HG03025 (cell line): ENCODE measurements around the gene CTIF.

Source experiments
- ATAC-seq: cut with Tn5 transposase; IDR thresholded peaks from one replicate; pipeline ENCODE4 v1.9.1; 2021; ENCODE audit warnings: mild to moderate bottlenecking, moderate library complexity; ENCODE audit not compliant: unreplicated experiment, low FRiP score

Gene CTIF

DNA sequence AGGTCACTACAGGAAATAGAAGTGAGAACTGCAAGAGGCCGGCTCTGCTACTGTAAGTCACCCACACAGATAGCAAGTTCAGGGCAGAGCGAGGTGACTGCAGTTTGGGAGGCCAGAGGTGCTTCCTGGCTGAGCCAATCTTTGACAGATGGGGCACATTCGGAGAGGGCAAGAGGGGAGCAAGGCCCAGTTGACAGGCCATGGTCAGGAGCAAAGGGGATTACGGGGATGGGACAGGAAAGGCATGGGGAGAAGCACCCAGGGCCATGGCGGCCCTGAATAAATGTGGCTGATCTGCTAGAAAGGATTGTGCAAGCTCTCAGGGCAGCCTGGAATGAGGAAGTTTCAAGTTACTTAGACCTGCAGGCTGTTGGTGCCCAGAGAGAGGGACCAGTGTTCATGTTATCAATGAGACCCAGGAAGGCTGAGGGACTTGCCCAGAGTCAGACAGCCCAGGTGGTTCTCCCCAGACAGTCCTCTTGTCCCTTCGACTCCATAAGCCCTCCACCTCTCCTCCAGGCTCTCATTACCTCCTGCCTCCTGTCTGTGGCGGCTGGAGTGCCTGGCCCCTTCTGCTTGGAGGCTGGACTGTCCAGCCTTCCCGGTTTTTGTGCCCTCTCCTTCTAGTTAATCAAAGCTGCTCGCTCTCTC is 123.3 kb downstream of the CTIF start:
- ATAC-seq, result no peak

DNA sequence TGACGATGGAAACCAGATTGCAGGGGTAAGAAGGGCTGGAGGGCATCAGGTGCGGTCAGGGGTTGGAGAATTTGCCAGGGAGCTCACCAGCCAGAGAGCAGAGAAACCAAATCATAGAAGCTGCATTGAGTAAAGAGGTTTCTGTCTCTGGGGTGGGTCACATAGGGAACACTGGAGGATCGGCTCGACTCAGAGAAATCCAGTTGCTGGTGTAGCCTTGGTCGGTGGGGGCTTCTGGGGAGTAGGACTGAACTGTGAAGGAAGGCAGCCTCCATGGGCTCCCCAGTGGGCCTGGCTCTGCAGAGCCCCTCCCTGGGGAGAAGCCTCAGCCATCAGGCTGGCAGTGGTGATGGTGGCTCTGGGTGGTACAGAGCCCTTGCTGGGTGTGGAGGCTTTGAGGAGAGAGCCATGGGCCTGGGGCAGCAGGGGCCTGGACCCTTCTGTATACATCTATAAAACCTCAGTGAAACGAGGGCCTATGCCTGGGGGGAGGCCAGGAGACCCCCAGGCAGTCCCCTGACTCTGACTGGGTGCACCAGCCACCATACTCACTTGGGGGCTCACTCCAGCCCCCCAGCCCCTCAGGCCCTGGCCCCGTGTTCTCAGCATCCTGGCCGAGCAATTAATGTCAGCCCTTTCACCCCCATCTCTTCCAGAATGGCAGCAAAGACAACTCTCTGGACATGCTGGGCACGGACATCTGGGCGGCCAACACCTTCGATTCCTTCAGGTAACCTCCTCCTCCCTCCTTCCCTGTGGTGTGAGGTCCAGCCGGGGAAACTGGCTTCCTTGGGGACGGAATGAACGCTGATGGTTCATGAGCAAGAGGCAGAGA is 124.5 kb downstream of the CTIF start:
- no peak for ATAC-seq

DNA sequence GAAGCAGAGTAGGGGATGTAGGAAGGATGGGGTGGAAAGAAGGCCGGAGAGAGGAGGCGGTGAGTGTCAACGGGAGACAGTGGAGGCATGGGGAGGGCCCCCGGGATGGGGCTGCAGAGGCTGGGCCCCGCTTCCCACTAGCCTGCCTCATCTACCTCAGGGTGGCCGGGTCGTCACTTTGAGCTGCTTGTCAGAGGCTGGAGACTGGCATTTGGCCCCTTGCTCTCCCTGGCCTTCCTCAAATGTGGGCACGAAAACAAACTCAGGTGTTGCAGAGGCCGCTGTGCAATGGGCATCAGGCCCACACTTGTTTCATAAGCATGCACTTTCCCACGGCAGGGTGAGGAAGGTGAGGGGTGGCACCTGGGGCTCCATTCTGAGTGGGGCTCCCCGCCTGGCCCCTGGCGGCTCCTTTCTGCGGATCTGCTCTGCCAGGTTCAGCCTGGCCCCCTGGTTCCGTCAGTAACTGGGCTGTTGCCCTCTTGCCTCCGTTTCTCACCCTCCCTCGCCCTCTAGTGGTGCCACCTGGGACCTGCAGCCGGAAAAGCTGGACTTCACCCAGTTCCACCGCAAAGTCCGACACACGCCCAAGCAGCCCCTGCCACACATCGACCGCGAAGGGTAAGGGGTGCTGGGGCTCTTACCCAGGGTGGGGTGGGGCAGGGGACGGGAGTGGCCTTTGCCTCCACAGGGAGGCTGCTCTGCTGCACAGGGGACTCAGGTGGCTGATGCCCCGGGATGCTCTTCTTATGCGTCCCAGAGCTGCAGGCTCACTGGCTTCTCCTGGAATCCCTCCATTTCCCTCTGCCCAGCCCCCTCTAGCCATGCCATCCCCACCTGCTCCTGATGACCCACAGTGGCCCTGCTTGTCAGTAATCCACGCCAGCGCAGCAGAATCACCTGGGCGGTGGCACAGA is 125.4 kb downstream of the CTIF start:
- ATAC-seq, result no peak

- ATAC-seq, result no peak
Measured at GRCh38 chr18:48665654-48666053, 126.8 kb downstream of the CTIF start.

GRCh38 chr18:48666613-48667012 is 127.8 kb downstream of the CTIF start:
- ATAC-seq, result no peak

GRCh38 chr18:48667276-48668254 is 128.7 kb downstream of the CTIF start:
- ATAC-seq, result no peak

DNA sequence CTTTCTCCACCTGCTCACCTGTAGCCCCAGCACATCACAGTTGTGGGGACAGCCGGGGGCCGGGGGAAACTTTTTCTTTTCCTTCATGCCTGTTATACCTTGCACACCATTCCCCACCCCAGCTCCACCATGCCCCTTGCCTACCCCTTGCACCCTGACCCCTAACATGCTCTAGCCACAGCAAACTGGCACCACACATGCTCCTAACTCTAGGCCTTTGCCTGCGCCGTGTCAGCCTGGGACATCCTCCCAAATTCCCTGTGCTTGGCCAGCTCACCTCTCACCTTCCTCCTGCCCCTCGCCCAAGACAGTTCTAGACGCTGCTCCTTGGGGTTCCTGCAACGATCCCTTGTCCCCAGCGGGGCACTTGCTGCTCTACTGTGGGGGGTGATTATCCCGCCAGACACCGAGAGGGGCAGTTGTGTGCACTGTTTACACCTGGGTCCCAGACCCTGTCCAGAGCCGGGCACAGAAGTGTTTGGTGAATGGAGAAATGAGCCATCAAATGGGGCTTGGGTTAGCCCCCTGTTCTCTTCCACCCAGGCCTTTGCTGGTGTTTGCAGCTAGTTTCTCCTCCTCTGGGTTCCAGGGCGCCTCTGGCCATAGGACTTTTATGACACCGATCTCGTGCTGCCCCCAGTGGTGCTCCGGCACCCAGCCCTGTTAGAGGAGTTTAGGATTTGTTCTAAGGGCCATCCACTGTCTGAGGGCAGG is 129.8 kb downstream of the CTIF start:
- no peak for ATAC-seq

DNA sequence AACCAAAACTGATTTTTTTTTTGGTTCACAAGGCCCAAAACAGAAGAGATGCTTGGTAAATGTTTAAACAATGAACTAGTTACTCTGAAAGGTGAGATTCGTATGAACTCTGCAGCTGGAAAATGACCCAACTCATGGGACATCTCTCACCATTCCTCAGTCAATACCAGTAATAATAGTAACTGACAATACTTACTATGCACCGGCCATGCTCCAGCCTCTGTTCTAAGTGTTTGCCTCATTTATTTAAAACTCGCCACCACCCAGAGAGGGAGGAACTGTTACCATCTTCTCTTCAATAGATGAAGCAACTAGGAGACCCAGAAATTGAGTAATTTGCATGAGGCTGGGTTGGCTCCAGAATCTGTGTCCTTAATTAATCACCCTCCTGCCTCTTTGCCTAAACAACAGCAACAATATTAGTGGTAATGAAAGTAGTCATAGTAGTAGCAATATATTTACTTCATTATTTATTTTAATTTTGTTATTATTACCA is 130.4 kb downstream of the CTIF start:
- no peak for ATAC-seq

DNA sequence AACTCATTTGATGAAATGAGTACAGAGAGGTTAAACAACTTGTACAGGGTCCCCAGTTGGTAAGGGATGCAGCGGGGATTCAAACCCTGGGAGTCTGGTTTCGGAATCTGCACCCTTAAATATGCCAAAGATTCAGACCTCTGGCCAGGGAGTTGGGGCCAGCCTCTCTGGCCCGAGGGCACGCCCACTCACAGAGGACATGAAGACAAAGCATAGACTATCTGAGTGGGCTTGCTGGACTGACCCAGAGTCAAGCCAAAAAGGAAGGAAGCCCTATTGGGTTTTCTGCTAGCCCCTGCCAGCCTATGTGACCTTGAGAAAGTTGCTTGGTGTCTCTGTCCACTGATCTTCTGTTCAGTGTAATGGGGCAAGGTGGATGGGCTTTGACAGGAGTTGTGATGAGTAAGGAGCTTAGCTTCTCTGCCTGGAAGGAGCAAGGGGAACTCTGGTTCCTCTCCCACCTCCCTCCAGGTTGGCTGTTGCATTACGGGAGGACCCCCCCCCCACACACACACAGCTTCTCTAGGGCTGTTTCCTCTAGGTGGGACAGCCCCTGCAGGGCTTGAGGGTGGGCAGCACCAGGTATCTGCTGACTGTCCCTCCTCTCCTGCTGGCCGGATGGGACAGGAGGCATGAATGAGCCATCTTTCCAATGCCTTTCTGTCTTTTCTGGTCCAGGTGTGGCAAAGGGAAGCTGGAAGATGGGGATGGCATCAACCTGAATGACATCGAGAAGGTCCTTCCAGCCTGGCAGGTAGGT is 131.3 kb downstream of the CTIF start:
- no peak for ATAC-seq

DNA sequence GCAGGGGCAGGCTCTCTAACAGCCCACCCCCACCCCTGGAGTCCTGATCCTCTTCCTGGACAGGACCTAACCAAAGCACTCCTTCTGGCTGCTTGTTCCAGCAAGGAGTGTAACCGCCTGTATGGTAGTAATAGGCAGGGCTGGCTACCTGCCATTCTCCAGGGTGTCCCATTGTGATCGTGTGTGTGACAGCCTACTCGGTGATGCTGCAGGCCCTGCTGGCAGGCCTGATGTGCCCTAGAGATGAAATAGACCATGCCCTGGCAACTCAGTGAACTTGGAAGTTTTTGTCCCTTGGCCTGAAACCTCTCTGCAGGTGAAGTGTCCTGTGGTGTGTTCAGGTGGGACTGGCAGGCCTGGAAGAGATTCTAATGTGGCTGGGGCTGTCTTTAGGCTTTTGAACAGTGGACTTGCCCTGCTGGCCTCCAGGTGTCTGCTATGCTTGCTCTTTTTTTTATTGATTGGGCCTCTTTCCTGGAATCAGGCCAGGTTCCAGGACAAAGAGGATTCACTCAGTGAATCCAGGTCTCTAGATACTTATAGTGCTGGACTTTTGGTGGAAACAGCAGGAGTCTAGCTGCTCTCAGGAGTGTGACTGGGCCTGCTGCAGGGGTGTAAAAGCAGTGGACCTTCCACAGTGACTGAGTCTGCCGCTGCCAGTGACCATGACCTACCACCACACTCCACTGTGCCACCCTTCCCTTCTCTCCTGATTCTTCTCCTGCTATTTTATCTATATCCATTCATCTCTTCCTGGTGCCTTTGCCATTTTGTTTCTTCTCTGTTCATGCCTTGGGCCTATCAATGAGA is 132.1 kb downstream of the CTIF start:
- ATAC-seq, result no peak

DNA sequence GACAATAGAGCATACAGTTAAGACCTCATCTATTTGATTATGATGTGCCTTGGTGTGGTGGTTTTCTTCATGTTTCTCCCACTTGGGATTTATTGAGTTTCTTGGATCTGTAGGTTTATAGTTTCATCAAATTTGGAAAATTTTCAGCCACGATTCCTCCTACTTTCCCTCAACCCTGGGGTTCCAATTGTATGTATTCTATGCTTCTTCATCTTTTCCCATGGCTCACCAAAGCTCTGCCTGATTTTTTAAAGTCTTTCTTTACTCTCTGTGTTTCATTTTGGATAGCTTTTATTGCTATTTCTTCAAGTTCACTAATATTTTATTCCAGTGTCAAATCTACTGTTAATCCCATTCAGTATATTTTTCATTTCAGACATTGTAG is 132.7 kb downstream of the CTIF start:
- no peak for ATAC-seq

GRCh38 chr18:48672671-48673340 is 134.0 kb downstream of the CTIF start:
- ATAC-seq, result no peak

DNA sequence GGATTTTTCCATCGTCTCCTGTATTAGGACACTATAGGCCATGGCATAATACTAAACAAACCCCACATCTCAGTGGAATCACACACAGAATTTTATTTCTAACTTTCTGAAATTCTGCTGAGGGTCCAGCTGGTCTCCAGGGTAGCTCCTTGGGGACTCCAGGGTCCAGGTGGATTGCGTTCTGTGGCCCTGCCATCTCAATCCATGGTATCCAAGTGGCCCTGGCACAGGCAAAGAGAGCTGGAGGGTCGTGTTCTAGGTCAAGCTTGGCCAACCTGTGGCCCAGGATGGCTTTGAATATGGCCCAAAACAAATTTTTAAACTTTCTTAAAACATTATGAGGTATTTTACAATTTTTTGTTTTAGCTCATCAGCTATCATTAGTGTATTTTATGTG is 134.6 kb downstream of the CTIF start:
- ATAC-seq, result no peak

DNA sequence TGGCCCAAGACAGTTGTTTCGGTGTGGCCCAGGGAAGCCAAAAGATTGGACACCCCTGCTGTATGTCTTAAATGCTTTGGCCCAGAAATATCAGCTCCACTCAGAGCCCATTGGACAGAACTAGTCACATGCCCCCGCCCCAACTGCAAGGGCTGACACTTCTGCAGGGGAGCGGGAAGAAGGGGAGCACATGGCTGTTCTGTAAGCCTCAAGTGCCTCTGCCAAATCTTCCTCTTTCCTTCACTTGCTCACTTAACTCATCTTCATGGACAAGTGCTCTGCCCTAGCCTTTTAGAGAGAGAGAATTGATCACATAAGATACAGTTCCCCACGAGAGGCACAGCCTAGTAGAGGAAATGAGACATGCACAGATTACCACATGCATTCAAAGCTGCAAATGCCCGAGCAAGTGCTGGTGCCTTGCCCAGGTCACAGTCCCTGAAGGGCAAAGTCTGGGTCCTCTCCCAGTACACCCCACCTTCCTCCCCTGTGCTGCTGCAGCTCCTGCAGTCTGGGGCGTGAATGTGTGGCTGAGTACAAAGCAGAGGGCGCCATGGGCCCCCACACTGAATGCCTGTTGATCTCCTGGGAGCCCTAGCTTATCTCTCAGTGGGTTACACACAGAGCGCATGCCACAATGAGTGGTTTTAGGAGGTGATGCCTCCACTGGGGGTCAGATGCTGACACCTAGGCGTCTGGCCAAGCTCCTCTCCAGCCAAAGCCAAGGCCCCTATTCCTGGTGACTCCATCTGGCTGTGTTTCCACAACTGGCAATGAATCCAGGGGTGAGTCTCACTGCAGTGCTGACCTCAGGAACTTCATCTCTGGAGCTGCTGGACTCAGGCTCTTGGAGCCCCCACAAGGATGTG is 135.3 kb downstream of the CTIF start:
- no peak for ATAC-seq

- ATAC-seq, result no peak
Measured at GRCh38 chr18:48674758-48675351, 136.0 kb downstream of the CTIF start.

DNA sequence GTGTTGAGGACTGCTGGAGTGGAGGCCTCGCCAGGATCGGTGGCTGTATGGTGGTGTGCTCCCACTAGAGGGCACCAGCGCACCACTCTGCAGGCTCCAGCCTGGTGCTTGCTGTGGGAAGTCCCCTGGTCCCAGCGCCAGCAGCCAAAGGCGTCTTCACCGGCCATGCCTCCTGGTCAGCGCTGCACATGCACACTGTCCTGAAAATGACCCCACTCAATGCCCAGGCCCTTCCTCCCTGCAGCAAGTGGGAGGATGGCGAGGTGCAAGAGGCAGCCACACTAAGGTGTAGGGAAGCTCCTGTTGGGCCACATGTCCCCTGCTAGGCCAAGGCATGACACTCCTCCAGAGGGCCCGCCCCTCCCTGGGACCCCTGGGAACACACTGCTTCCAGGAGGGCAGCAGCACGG is 136.5 kb downstream of the CTIF start:
- ATAC-seq, result no peak
